Subcutaneous preadipocyte (primary cell): Measurements from ENCODE around the gene RNF223. TPM values are rescaled to one million over a fixed set of nuclear protein-coding genes. Genes with fewer than 3 reads are reported as not detected.

Experiments
- total RNA-seq: library from RNA; depleted of rRNA; stranded (reverse); fragments of >200 nt; gene quantifications from 2 replicates; pipeline ENCODE4 v1.2.3, GENCODE V29; 2012

The RNF223 gene
- not detected in 2 replicates for total RNA-seq

GRCh38 chr1:1073743-1074587, at the start of gene RNF223:
RNF223 (minus strand) TSS chr1:1074306; CDS start chr1:1072566, 1,740 bp downstream.

DNA sequence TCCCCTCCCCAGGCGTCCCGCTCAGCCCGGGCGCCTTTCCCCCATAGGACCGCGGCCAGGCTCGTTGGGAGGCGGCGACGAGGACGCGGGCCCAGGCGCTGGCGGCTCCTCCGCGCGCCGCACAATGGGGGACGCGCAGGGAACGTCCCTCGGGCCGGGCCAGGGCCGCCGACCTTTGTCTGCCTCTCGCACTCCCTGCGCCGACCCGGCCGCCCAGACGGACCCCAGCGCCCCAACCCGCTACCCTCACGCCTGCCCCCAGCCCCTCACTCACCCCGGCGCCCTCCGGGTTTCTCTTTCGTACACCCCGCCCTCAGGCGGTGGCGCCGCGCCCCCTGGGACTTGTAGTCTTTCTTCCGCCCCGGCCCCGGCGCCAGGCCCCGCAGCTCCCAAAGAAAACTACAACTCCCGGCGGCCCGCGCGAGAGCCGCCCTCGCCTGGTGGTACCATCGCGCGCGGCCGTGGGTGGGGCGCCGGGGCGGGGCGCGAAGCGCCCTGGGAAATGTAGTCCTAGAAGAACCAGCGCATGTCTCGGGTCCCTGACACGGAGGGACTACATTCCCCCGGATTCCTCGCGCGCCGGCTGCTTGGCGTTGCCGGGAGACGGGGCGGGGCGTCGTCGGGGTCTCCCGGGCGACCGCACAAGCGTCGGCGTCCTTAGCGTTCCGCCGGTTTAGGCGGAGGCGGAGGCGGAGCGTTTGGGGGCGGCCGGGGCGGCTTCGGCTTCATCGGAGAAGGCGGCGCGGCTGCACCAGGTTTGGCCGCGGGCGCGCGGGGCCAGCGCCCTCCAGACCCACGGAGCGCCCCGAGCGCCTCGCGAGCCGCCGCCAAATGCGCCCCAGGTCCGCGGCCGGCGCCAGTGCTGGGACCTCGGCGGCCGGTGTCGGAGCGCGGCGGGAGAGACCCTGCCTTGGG, 41.9 kb upstream of the RNF223 start, which contains the start of gene C1orf159:
Gene C1orf159, minus strand, starts transcription at position 304 of the 915 bp plus-strand sequence. CDS start 24,546 bp downstream, outside the sequence.

Other genes with a start within 250 kb of the RNF223 start
- under 0.01 and 0.20 TPM in 2 replicates for gene SAMD11, start 150.4 kb downstream of the RNF223 start, total RNA-seq
- gene NOC2L, start 115.0 kb downstream of the RNF223 start, total RNA-seq = 76.4 and 120 TPM in 2 replicates
- gene KLHL17, start 113.7 kb downstream of the RNF223 start, total RNA-seq = 4.8 and 9.2 TPM in 2 replicates
- 0.73 and 1.2 TPM in 2 replicates for gene PLEKHN1, start 107.8 kb downstream of the RNF223 start, total RNA-seq
- not detected in 2 replicates for gene PERM1, start 92.2 kb downstream of the RNF223 start, total RNA-seq
- not detected in 2 replicates for gene HES4, start 74.2 kb downstream of the RNF223 start, total RNA-seq
- gene ISG15, start 60.8 kb downstream of the RNF223 start, total RNA-seq = 45.6 and 47.1 TPM in 2 replicates
- 9.9 and 19.2 TPM in 2 replicates for gene AGRN, start 54.2 kb downstream of the RNF223 start, total RNA-seq
- 5.9 and 11.5 TPM in 2 replicates for gene C1orf159, start 41.8 kb upstream of the RNF223 start, total RNA-seq
- gene TTLL10, start 99.6 kb upstream of the RNF223 start, total RNA-seq = not detected in 2 replicates
- not detected in 2 replicates for gene TNFRSF18, start 132.3 kb upstream of the RNF223 start, total RNA-seq
- gene TNFRSF4, start 139.8 kb upstream of the RNF223 start, total RNA-seq = under 0.01 TPM in 1 of 2 replicates, not detected in the other
- gene SDF4, start 157.7 kb upstream of the RNF223 start, total RNA-seq = 87.6 and 101 TPM in 2 replicates
- 20.6 and 22.3 TPM in 2 replicates for gene B3GALT6, start 157.9 kb upstream of the RNF223 start, total RNA-seq
- 0.59 and 1.8 TPM in 2 replicates for gene C1QTNF12, start 172.4 kb upstream of the RNF223 start, total RNA-seq
- 26.5 and 41.6 TPM in 2 replicates for gene UBE2J2, start 199.5 kb upstream of the RNF223 start, total RNA-seq
- gene SCNN1D, start 206.1 kb upstream of the RNF223 start, total RNA-seq = 0.73 and 0.78 TPM in 2 replicates
- 33.6 and 37.8 TPM in 2 replicates for gene ACAP3, start 233.6 kb upstream of the RNF223 start, total RNA-seq
- gene PUSL1, start 234.3 kb upstream of the RNF223 start, total RNA-seq = 24.3 and 27.2 TPM in 2 replicates